Activated naive CD8-positive, alpha-beta T cell treated with anti-CD3 and anti-CD28 coated beads for 36 hours (primary cell): Measurements from ENCODE around the gene TBC1D21. TPM values are rescaled to one million over a fixed set of nuclear protein-coding genes. Genes with fewer than 3 reads are reported as not detected.
"Not testable (repeated sequence)": the region's sequence is repeated elsewhere in the genome, so short reads cannot be mapped to it uniquely, and the experiment has no call there.

Source experiments
- DNase-seq: peaks from one replicate; pipeline ENCODE4 v3.0.0; 2021
- H3K27ac Mint-ChIP-seq: one replicate; pipeline ENCODE4 v1.8.0; 2022; ENCODE audit warnings: mild to moderate bottlenecking, moderate library complexity, mixed read lengths
- H3K27me3 Mint-ChIP-seq: one replicate; pipeline ENCODE4 v1.8.0; 2022; ENCODE audit warnings: mild to moderate bottlenecking, mixed read lengths
- H3K36me3 Mint-ChIP-seq: one replicate; pipeline ENCODE4 v1.8.0; 2021; ENCODE audit warnings: mild to moderate bottlenecking, mixed read lengths
- H3K4me1 Mint-ChIP-seq: one replicate; pipeline ENCODE4 v1.8.0; 2021; ENCODE audit warnings: mixed read lengths
- H3K4me3 Mint-ChIP-seq: one replicate; pipeline ENCODE4 v1.8.0; 2022; ENCODE audit warnings: mild to moderate bottlenecking, moderate library complexity, mixed read lengths
- H3K9me3 Mint-ChIP-seq: one replicate; pipeline ENCODE4 v1.8.0; 2022; ENCODE audit warnings: mixed read lengths
- total RNA-seq, 2 experiments: library from RNA; stranded (reverse); gene quantifications; one replicate each; pipeline ENCODE4 v1.2.3, GENCODE V29; 2021

TBC1D21 gene
- total RNA-seq, 2 experiments from 2014 or later = not detected

DNA sequence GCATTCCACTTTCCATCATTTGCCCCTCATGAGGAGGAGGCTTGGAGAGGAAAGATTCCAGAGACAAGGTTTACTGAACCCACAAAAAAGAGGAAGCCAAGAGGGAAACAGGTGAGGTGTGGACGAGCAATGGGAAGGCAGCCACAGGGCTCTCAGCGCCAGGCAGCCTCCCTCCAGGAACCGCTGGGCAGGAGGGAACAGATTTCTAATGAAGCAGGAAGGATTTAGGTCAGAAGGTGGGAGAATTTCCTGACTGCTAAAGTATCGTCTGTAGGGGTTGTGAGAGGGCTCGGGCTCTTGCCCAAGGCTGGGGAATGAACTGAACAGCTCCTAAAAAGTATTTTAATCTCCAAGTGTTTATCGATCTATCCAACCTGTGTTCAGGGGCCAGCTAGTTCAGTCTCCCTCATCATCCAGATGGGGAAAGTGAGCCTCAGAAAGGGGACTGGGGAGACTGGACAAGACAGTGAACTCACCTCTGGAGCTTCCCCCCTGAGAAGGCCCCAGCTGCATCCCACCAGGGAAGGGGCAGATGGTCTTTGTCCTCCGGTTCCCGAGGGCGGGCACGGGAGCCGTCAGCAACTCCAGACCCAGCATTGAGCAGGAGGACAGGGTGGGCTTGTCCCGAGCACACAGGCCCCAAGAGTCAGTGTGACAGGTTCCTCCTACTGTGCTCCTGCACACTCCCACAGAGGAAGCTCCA lies 63.4 kb downstream of the TBC1D21 start:
- Mint-ChIP-seq H3K27me3 (no peaks in the 10 kb centered on the region), H3K4me1 (peaks cover 4% of the 10 kb centered on the region), H3K4me3 (no peak overlapping the region), H3K36me3 (no peaks in the 10 kb centered on the region), H3K9me3 (no peaks in the 10 kb centered on the region), H3K27ac (no peak overlapping the region)
- DNase-seq = no peak

GRCh38 chr15:73937296-73937695 lies 63.9 kb downstream of the TBC1D21 start:
- Mint-ChIP-seq H3K36me3 (no peaks in the 10 kb centered on the region), H3K4me1 (peaks cover 7% of the 10 kb centered on the region), H3K27me3 (no peaks in the 10 kb centered on the region), H3K9me3 (no peaks in the 10 kb centered on the region), H3K4me3 (no peak overlapping the region), H3K27ac (no peak overlapping the region)
- no peak for DNase-seq

GRCh38 chr15:73937726-73938125 lies 64.4 kb downstream of the TBC1D21 start:
- Mint-ChIP-seq H3K36me3 (no peaks in the 10 kb centered on the region), H3K27me3 (no peaks in the 10 kb centered on the region), H3K4me3 (no peak overlapping the region), H3K27ac (no peak overlapping the region), H3K4me1 (peaks cover 7% of the 10 kb centered on the region), H3K9me3 (no peaks in the 10 kb centered on the region)
- no peak for DNase-seq

- H3K4me3 Mint-ChIP-seq, DNase-seq, H3K27ac Mint-ChIP-seq, H3K9me3 Mint-ChIP-seq, H3K36me3 Mint-ChIP-seq, H3K4me1 Mint-ChIP-seq, H3K27me3 Mint-ChIP-seq: not testable (repeated sequence)
Observed at GRCh38 chr15:73938516-73938915, 65.2 kb downstream of the TBC1D21 start.

Other genes starting within 250 kb of the TBC1D21 start
- 10 to 100 TPM; 41.0 to 43.5 TPM for gene NPTN, start 240.2 kb upstream of the TBC1D21 start, total RNA-seq
- 1 to 10 TPM; 1.6 to 2.1 TPM for gene CD276, start 189.2 kb upstream of the TBC1D21 start, total RNA-seq
- not detected for gene INSYN1, start 120.2 kb upstream of the TBC1D21 start, total RNA-seq
- gene LOXL1, start 52.9 kb downstream of the TBC1D21 start, total RNA-seq = 1 to 10 TPM; 2.1 to 2.4 TPM
- 10 to 100 TPM in 1 of 2 experiments, 1 to 10 TPM in 1; 8.3 to 10.6 TPM for gene STOML1, start 118.7 kb downstream of the TBC1D21 start, total RNA-seq
- 10 to 100 TPM; 53.4 to 54.3 TPM for gene PML, start 121.2 kb downstream of the TBC1D21 start, total RNA-seq
- not detected for gene GOLGA6A, start 209.0 kb downstream of the TBC1D21 start, total RNA-seq